HepG2 (cell line): ENCODE results near the gene TTBK1. TPM values are rescaled to one million over a fixed set of nuclear protein-coding genes. Genes with fewer than 3 reads are reported as not detected.
A peak's percentile ranks its signal among the peaks of the same experiment; 100 is the strongest.

Experiments used
- AGO2 ChIP-seq: fragments of 200-400 bp; formaldehyde crosslinking; optimal IDR thresholded peaks from 2 replicates; pipeline ENCODE3; 2017; ENCODE audit warnings: mild to moderate bottlenecking, low read depth, low read length, moderate library complexity
- ELF4 ChIP-seq: sonication (generic); formaldehyde crosslinking; IDR thresholded peaks from 2 replicates; pipeline ENCODE4 v1.5.0; 2020; ENCODE audit warnings: missing genetic modification reagents, mild to moderate bottlenecking, moderate library complexity, borderline replicate concordance
- FOXK1 ChIP-seq: sonication (generic); formaldehyde crosslinking; IDR thresholded peaks from 2 replicates; pipeline ENCODE4 v1.4.0; 2020; ENCODE audit warnings: low read depth, missing genetic modification reagents, borderline replicate concordance
- GABPA ChIP-seq, 2 experiments: IDR thresholded peaks; 2 replicates each; pipeline ENCODE4 v1.6.1; 2011 to 2016; ENCODE audit warnings: low read depth in 2 of 2, low read length in 1 of 2, missing biosample characterization in 1 of 2, missing genetic modification characterization in 1 of 2
- GMEB1 ChIP-seq: sonication (generic); formaldehyde crosslinking; IDR thresholded peaks from 2 replicates; pipeline ENCODE4 v1.5.1; 2020; ENCODE audit warnings: missing genetic modification reagents, mild to moderate bottlenecking, borderline replicate concordance
- HCFC1 ChIP-seq: fragments of 150-350 bp; IDR thresholded peaks from 2 replicates; pipeline ENCODE4 v1.6.1; 2014; ENCODE audit warnings: low read depth, low read length
- HES4 ChIP-seq: sonication (generic); formaldehyde crosslinking; IDR thresholded peaks from 2 replicates; pipeline ENCODE4 v1.9.0; 2021; ENCODE audit warnings: mild to moderate bottlenecking, missing genetic modification reagents, borderline replicate concordance
- HMGXB3 ChIP-seq: sonication (generic); formaldehyde crosslinking; IDR thresholded peaks from 2 replicates; pipeline ENCODE4 v1.4.0; 2020; ENCODE audit warnings: missing genetic modification reagents, borderline replicate concordance
- HNF4A ChIP-seq: sonication (generic); formaldehyde crosslinking; IDR thresholded peaks from 2 replicates; pipeline ENCODE4 v1.4.0; 2020; ENCODE audit warnings: missing genetic modification reagents
- HOXA7 ChIP-seq: sonication (generic); formaldehyde crosslinking; IDR thresholded peaks from 2 replicates; pipeline ENCODE4 v1.8.1; 2022; ENCODE audit warnings: mild to moderate bottlenecking, missing genetic modification reagents, moderate library complexity
- IKZF5 ChIP-seq: IDR thresholded peaks from 2 replicates; pipeline ENCODE4 v1.6.1; 2018; ENCODE audit warnings: missing genetic modification reagents, mild to moderate bottlenecking, missing compliant biosample characterization
- LRRFIP1 ChIP-seq: sonication (generic); formaldehyde crosslinking; conservative IDR thresholded peaks from 2 replicates; pipeline ENCODE4 v1.4.0; 2020; ENCODE audit warnings: missing genetic modification reagents
- MAZ ChIP-seq, 2 experiments: sonication (generic) in 1 of 2; formaldehyde crosslinking in 1 of 2; IDR thresholded peaks; 2 replicates each; pipeline versions ENCODE4 v1.5.0 to v1.6.1; 2012 to 2020; ENCODE audit warnings: low read depth in 2 of 2, mild to moderate bottlenecking in 2 of 2, borderline replicate concordance in 1 of 2, improper control_type of control experiment in 1 of 2, low read length in 1 of 2, missing genetic modification reagents in 1 of 2, moderate library complexity in 1 of 2
- SATB2 ChIP-seq: sonication (generic); formaldehyde crosslinking; IDR thresholded peaks from 2 replicates; pipeline ENCODE4 v1.5.0; 2020; ENCODE audit warnings: missing genetic modification reagents
- SYNCRIP ChIP-seq: fragments of 200-400 bp; formaldehyde crosslinking; IDR thresholded peaks from 2 replicates; pipeline ENCODE4 v1.6.1; 2018; ENCODE audit warnings: mild to moderate bottlenecking, low read depth, low read length; ENCODE audit not compliant: insufficient read depth
- ZFAT ChIP-seq: sonication (generic); formaldehyde crosslinking; conservative IDR thresholded peaks from 2 replicates; pipeline ENCODE4 v1.8.1; 2023; ENCODE audit warnings: missing genetic modification reagents, inconsistent platforms
- polyA plus RNA-seq, 8 experiments: library from polyadenylated mRNA; depleted of rRNA in 3 of 8; stranded (reverse) in 7 of 8; unstranded in 1 of 8; fragments of >200 nt; fragmentation: Illumina TruSeq in 4 of 8; extraction: Trizol in 4 of 8; gene quantifications; 2 replicates each; pipeline versions ENCODE4 v1.2.1 to v1.2.3, GENCODE V29; 2011 to 2016; ENCODE audit warnings: low read depth in 4 of 8, missing spikeins in 1 of 8, mixed read lengths in 1 of 8; ENCODE audit not compliant: insufficient read depth in 1 of 8
- total RNA-seq, 5 experiments: library from RNA; depleted of rRNA; stranded (reverse); fragments of >200 nt; fragmentation: Illumina TruSeq; extraction: Trizol; gene quantifications; 2 replicates each; pipeline ENCODE4 v1.2.3, GENCODE V29; 2016; ENCODE audit warnings: low read depth in 1 of 5

TTBK1 gene
- total and polyA plus RNA-seq, 2 of the 13 experiments (the other 11 are each of a cell fraction or from before 2014, with no cell fraction given): 0.24 to 0.33 TPM

DNA sequence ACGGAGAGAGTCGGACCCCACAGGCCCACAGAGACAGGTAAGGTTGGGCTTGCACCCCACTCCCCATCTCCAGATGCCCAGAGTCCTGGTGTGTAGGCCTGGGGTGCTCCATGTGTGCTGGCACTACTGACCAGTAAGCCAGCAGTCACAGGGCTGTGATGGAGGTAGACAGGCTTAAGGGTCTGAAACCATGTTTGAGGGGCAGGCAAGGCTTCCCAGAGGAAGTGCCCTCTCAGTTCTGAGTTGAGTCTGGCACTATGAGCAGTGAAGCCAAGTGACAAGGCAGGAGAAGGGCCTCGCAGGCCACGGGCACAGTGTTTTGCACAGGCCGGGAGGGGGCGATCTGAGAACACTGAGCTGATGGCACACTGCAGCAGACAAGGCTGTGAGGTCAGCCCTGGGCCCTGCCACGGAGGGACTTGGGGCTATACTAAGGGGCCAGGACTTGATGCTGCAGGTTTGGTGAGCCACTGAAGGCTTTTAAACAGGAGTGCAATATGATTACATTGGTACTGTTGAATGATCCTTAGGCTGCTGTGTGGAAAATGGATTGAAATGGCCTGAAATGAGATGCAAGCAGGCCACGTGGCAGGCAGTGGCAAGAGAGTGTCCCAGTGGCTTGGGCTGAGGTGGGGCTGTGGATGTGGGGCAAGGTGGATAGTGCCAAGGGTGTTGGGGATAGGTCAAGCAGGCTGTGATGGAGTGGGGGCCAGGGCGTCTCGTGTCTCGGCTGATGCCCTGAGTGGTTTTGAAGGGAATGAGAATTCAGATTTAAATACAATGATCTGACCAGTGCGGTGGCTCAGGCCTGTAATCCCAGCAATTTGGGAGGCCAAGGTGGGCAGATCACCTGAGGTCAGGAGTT lies 20.3 kb downstream of the TTBK1 start (continued):
- TF ChIP-seq LRRFIP1 (no peak), HMGXB3 (CRISPR knock-in tag) (peak; percentile 58; the same call in 1 of the 2 replicates), GMEB1 (peak; percentile 26; the same call in 1 of the 2 replicates), HES4 (CRISPR knock-in tag) (no peak), HCFC1 (no peak), SYNCRIP (no peak), ZFAT (CRISPR knock-in tag) (no peak), AGO2 (no peak), GABPA (IDR thresholded peaks at IDR 0.05; ENCODE audit: low read depth, low read length) (no peak), GABPA (CRISPR knock-in tag; IDR thresholded peaks at IDR 0.05; ENCODE audit: low read depth) (no peak), MAZ (IDR thresholded peaks at IDR 0.05; ENCODE audit: borderline replicate concordance, low read depth, low read length) (no peak), MAZ (CRISPR knock-in tag; IDR thresholded peaks at IDR 0.05; ENCODE audit: low read depth) (peak; percentile 81), HNF4A (CRISPR knock-in tag) (no peak), IKZF5 (CRISPR knock-in tag) (peak; percentile 92), SATB2 (CRISPR knock-in tag) (no peak), HOXA7 (CRISPR knock-in tag) (no peak), ELF4 (CRISPR knock-in tag) (no peak), FOXK1 (peak; percentile 55; the same call in 1 of the 2 replicates)
